Stimulated activated CD4-positive, alpha-beta T cell treated with anti-CD3 and anti-CD28 coated beads, Interleukin-1b, Interleukin-23, amount 100 ng/mL, for 24 hours (primary cell): ENCODE data around the gene BOLA1.
A peak's percentile ranks its signal among the peaks of the same experiment; 100 is the strongest.
"Not testable (repeated sequence)": the region's sequence is repeated elsewhere in the genome, so short reads cannot be mapped to it uniquely, and the experiment has no call there.

Experiments used
- DNase-seq, 4 experiments: peaks; one replicate each; pipeline ENCODE4 v3.0.0-alpha.2; 2020; ENCODE audit warnings: low read depth in 4 of 4, low spot score in 1 of 4

BOLA1 gene

DNA sequence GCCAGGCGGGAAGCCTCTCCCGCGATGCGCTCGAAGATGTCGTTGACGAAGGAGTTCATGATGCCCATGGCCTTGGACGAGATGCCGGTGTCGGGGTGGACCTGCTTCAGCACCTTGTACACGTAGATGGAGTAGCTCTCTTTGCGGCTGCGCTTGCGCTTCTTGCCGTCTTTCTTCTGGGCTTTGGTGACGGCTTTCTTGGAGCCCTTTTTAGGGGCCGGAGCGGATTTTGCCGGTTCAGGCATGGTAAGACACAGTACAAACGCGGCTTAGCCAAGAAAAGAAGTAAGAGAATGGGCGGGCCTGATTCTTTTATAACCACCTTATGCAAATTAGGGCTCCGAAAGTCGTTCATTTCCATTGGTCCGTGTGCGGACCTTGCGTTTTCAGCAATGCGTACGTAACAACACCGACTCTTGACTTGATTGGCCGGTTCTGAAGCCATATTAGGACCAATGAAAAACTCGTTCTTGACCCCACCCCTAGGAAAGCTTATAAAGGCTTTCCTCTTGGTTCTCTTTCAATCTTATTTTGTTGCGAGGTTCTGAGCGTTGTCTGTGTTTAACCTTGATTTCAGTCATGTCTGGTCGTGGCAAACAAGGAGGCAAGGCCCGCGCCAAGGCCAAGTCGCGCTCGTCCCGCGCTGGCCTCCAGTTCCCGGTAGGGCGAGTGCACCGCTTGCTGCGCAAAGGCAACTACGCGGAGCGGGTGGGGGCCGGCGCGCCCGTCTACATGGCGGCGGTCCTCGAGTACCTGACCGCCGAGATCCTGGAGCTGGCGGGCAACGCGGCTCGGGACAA is 12.8 kb upstream of the BOLA1 start:
- peak; percentile 69 to 77 (median 74) for DNase-seq

DNA sequence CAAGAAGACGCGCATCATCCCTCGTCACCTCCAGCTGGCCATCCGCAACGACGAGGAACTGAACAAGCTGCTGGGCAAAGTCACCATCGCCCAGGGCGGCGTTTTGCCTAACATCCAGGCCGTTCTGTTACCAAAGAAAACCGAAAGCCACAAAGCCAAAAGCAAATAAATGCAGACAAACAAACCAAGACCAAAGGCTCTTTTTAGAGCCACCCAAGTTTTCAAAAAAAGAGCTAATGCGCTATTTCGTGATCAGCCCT is 12.2 kb upstream of the BOLA1 start:
- DNase-seq = not testable (repeated sequence)

DNA sequence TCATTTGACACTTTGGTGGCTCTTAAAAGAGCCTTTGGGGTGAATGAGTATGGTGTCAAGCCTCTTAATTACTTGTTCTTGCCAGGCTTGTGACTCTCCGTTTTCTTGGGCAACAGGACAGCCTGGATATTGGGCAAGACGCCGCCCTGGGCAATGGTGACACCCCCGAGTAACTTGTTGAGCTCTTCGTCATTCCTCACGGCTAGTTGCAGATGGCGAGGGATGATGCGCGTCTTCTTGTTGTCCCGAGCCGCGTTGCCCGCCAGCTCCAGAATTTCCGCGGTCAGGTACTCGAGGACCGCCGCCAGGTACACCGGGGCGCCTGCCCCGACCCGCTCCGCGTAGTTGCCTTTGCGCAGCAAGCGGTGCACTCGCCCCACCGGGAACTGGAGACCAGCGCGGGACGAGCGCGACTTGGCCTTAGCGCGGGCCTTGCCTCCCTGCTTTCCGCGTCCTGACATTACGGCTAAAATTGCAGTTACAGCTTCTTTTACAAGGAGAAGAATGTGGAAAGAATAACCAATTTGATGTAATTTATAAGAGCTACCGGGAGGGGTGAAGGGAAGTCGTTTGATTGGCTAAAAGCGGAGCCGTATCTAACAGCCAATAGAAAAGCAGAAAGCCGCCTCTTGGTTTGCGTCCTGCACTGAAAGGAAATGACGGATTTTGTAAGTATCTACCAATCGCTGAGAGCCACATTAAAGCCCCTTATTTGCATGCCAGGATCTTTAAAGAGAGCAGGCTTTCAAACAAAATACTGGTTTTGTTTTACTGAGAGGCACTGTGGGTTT is 11.7 kb upstream of the BOLA1 start:
- peak; percentile 31 to 58 (median 34) for DNase-seq

DNA sequence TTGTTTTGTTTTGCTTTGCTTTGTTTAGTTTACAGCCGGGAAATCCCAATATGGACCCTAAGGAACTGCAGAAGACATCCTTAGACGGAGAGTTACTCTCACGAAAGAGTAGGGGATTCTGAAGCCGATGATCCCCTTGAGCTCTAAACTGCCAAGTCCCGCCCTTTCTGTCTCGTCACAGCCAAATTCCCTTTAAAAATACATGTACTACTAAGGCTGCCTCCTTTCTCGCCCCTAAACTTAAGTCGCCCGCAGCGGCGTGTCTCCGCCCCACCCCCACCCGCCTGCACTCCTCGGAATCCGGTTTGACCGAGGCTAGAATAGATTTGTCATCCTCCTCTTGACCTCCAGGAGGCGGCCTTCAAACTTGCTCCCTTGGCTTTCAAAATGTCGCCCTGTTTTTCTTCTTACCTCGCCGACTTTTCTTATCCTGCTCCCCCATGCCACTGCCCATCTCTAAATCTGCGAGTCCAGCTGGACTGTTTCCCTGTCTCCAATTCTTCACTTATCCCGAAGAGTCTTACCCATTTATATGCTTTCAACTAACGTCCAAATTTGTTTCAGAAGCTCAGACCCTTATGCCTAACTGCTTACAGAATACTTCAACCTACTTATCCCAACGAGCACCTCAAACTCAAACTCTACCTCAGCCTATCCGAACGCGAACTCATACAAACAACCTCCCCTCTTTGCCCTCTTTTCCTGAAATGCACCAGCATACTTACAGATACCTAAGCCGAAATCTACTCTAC is 10.9 kb upstream of the BOLA1 start:
- DNase-seq = peak; percentile 30 to 75 (median 54)

DNA sequence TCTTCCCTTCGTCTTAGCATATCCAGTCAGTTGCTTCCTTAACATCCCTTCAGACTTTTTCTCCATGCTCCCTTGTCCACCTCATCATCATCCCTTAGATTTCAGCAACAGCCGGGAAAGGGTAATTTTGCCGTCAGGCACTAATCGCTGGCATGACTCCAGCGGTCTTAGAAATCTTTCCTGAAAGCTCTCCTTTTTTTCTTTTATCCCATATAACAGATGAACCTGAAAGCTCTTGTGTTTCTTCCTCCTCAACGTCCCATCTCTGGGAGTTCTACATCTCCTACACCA is 10.4 kb upstream of the BOLA1 start:
- DNase-seq = no peak

DNA sequence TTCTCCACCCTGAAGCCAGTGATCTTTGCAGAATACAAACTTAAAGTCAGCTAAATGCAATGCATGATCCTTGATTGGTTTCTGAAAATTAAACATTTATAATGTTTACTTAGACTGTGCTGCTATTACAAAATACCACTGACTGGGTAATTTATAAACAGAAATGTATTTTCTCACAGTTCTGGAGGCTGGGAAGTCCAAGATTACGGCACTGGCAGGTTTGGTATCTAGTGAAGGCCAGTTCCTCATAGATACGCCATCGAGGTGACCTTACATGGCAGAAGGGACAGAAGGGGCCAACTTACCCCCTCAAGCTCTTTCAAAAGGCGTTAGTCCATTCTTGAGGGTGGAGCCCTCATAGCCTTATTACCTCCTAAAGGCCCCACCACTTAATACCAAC is 2.8 kb upstream of the BOLA1 start:
- DNase-seq = no peak

DNA sequence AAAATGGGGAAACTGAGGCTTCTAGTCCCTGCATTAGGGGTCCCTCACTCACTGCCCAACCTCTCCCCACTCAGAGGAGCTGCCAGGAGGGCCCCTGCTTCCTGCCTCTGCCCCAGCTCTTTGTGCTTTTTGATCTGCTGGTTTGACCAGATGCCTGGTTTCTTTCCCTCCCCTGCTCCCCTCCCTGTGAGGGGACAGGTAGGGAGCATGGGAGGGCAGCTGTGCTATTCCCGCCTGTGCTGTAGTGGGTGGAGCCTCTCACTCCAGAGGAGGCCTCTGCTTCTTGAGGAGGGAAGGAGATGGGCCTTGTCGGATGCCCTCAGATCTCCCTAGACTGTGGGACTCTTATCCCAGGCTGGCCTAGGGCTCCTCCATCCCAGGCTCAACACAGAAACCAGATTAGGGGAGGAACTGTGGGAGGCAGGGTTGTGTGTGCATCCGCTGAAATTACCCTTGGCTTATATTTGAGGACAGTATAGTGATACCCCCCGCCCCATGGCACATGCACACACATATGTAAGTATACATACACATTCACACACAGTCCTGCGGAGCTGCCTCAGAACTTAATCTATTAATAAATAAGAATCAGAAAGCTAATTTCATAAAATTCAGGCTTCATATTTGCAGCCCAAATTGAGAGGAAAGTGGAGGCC is 4.6 kb downstream of the BOLA1 start:
- DNase-seq = no peak

DNA sequence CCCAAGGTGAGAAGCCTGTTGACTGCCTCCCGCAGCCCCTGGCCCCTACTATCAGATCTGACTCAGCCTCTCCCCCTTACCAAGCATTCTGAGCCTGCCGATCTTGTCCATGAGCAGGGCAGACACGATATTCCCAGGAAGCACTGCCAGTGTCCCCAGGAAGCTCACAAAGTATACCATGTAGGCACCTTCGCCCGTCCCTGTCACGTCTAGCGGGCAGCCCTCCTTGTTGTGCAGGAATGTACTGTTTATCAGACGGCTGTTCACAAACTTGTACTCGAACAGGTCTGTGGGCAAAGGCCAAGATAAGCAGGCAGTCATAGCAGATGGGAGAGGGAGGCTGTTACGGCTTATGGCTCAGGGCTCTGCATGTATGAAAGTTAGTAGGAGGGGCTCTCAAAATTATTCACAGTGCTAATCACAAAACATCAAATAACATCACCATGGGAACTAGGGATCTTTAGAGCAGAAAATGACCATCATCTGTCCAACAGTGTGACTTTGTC is 7.3 kb downstream of the BOLA1 start:
- DNase-seq = no peak

DNA sequence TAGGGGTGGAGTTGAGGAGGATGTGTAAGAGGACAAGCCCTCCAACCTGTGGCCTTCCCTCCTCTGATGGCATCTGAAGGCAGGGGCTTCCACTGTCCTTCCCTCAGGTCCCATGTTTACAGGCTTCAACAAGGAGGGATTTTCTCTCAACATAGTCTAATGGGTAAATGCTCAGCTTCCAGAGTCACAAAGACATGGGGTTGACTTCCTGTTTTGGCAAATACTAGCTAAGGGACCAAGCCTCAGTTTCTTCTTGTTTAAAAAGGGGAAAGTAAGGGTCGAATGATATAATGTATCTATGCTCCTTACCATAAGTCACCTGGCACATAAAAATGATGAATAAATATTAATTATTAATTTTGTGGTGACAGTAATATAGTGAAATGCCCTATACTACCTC is 15.2 kb downstream of the BOLA1 start:
- no peak for DNase-seq

DNA sequence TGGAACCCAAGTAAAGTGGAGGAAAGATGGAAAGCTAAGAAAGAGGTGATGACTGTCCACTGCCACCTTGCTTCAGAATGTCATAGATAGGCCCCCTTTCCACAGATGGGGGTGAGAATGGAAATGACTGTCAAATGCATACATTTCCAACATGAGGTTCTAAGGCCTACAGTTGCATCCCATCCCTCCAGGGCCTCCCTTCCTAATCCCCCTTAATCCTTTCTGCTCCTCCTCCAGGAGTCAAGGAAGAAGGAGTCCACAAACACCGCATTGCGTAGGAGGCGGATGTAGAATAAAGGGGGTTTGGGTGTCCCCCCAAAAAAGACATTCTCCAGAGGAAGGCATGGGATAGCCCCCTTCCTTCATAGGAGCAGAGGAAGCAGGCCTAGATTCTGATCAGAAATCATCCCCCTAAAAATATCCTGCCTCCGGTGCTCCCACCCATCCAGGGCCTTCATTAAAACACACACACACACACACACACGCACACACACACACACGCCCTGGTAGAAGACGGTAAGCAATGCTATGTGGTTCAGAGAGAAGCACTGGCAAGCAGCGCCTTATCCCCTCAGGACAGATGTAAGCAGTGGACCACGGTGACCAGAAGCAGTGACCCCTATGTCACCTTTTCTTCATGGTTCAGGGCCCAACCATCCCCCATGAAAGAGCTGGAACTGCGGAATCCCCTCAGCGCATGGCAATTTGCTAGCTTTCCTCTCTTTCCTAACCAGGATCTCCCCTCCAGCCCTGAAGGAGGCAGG is 16.2 kb downstream of the BOLA1 start:
- DNase-seq = no peak

DNA sequence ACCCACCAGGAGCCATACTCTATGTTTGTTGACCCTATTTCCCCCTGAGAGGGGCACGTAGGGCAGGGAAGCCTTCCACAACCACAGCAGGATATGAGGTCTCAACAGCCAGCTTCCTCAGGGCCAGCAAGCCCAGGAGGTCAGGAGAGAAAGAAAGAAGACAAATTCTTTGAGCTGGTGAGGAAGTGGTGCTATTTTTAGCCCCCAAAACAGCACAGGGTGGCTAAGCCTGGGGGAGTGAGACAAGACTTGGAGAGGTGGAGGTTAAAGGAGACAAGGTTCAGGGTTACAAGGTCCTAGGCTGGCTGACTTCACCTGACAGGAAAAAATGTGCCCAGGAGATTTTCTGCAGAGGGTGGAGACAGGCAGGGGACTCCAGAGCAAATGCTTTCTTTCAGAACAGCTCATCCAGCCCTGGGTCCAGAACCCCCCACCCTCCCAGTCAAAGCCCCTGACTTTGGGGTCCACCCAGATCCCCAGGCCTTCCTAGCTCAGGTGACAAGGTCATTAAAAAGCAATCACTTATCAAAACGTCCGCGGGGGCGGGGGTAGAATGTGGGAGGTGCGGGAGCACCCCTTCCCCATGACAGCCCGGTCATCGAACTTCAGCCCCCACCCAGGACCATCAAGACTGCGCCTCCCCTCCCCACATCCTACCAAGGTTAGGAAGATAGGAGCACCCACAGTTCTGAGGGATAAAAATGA is 17.0 kb downstream of the BOLA1 start:
- no peak for DNase-seq

DNA sequence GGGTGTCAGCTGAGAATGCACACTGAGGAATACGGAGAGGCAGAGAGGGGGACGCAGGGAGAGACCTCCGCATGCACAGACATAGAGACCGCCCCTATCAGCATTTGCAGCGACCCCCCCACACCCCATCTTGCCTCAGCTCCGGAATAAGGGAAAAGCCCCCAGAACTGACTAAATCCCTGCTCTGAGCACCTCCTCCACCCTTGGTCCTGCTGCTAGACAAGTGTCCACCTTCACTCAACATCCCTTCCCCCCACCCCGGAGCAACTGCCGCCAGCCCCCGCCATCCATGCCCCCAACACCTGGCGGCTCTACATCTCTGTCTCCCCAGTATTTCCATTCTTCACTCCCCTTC is 17.5 kb downstream of the BOLA1 start:
- DNase-seq = no peak

DNA sequence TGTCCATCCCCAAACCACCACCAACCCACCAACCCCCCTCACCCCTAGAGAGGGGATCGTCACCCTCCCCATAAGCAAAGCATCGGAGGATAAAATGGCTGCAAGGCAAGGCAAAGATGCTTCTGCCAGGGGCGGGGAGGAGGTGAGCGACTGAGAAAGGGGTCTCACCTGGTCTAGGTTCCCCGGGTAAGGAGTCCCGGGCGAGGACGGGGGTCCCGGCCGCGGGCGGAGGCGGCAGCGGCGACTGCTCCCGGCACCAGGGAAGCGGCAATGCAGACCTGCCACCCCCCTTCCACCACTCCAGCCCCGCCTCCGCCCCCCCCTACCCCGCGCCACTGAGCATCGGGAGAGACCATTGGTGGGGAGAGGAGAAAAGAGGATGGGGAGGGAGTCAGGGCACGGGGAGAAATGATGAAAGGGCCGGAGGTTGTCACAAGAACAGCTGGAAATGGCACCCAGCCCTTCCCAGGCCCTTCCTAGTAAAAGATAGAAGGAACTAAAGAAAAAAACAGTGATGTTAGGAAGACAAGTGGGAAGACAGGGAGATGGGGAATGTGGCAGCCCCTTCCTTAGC is 18.3 kb downstream of the BOLA1 start, which contains the start of gene SV2A:
SV2A (minus strand) TSS at position 274 of the 574 bp plus-strand sequence. CDS start 4,004 bp downstream, outside the sequence.
- peak; percentile 15 to 43 (median 32) for DNase-seq

DNA sequence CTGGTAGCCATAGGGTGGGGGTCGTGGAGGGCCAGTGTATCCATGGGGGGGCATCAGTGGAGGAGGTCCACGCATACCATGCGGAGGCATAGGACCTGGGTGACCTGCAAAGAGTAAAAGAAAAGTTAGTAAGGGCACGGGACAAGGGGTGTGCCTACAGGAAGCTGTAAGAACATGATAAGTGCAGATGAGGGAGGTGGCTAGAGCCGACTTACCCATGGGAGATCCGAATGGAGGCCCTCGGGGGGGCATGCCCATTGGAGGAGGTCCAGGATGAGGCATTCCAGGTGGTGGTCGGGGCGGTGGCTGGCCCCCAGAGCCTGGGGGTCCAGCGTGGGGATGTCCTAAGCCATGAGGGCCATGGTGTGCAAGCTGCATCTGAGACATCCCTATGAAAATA is 24.3 kb downstream of the BOLA1 start:
- DNase-seq = no peak

DNA sequence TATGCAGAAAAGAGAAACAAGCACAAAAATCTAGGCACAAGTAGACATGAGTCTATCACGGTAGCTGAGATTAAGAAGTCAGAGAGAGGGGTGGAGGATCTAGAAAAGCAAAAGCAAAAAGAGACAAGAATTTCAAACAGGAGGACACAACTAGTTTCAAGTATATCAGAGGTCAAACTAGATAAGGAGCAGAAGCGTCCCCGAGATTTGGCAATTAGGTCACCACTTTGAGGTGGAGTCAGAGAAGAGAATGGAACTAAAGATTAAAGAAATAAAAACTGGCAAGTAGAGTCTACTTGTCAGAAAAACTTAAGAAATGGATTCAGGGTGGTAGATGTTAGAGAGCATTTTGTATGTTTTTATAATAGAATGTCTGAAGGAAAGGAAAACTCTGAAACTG is 26.0 kb downstream of the BOLA1 start:
- no peak for DNase-seq

DNA sequence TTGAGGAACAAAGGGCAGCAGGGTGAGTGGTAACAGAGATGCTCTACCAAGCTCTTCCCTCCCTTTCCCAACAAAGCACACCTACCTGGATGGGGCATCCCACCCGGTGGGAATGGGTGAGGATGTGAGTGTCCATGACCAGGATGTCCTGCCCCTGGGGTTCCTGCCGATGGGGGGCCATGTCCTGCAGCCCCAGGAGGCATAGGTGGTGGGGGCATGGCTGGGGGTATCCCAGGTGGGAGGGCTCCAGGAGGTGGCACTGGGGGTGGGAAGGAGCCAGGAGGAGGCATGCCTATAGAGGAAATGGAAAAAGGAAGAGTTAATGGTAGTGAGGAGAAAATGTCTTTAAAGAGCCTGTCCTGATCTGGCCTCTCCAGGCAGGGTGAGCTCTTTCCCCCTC is 26.4 kb downstream of the BOLA1 start:
- no peak for DNase-seq

DNA sequence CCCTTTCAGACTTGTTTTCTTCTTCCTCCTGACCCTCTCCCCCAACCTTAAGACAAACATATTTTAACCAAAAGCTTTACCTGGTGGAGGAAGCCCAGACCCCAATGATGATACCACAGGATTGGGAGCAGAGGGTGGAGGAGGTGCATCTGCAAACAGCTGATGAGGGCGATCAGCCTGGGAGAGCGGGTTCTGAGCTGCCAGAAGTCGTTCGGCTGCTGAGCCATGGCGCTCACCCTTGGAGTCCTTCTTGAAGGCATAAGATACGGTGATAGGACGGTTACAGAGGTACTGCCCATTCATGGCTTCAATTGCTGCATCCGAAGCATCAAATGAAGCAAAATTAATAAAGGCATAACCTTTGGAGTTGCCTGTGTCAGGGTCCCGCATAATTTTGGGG is 26.9 kb downstream of the BOLA1 start:
- DNase-seq = no peak

DNA sequence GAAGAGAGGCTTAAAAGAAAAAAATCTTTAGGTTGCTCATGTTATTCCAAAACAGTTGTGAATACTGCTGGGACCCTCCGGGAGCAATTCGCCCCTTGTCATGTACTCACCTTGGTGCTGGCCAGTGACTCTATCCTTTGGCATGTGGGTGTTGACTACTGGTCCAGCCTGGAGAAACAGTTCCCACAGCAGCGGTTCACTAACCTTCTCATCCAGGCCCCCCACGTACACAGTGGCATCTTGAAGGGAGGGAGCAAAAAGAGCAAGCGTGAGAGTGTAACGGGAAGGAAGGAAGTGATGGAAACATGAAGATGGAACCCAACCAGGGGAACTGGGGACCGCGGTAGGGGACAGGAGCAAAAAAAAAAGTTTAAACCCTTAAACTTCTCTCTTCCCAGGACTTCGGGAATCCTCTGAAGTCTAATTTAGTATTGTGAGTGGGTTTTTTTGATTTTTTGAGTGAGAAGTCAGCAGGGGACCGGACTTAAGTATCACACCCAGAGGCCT is 27.7 kb downstream of the BOLA1 start:
- no peak for DNase-seq

DNA sequence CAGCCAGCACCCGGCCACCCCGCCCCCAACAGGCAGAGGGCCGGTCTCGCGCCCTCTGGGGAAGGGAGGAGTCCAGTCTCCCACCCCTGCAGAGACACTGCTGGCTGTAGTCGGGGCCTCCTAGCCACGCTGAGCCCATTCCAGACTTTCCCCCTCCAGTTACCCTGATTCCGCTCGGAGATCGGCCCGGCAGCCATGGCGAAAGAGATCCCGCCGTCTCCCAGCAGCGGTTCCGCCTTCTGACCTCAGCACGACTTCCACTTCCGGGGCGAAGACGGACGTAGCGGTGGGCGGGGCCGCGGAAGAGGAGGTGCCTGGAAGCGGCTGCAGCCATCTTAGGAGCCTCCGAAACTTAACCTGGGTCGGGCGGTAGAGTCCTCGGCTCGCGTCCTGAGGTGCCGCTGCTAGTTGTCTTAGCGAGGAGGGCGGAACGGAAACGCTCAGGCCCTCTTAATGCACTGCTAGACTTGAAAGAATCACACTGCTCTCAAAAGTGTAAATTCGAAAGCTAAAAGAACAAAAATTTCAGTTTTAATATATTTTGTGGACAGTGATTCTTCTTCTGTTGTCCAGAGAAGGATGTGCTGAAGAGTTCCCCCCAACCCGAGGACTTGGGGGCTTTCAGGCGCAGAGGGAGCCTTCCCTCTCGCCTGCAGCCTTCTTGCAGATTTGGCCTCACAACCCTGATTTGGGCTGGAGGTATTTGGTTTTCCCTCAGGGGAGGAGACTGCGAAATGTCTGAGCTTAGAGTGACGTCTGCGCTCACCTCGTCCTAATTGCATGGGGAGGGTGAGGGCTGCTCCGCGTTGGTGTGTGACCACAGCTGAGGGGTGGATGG is 28.4 kb downstream of the BOLA1 start, which contains the start of gene SF3B4:
SF3B4 (minus strand) TSS at position 241 of the 838 bp plus-strand sequence; CDS start at position 197, 44 bp downstream.
- DNase-seq = peak; percentile 87 to 92 (median 91)
